ENCODE data around the gene CECR2.

Gene CECR2

GRCh38 chr22:17451316-17451715 lies 82.1 kb downstream of the CECR2 start:
- no peak for DNase-seq (ENCODE audit: low read depth)

GRCh38 chr22:17460895-17461294 lies 91.6 kb downstream of the CECR2 start:
- no peak for DNase-seq (ENCODE audit: low read depth)

- no peak for DNase-seq (ENCODE audit: low read depth)
These were observed 101.7 kb downstream of the CECR2 start for GRCh38 chr22:17470880-17471500.

- DNase-seq (ENCODE audit: low read depth): no peak
These were observed 102.8 kb downstream of the CECR2 start for GRCh38 chr22:17471886-17472535.

GRCh38 chr22:17472932-17473331 lies 103.7 kb downstream of the CECR2 start:
- DNase-seq (ENCODE audit: low read depth): no peak

GRCh38 chr22:17475318-17476230 lies 106.3 kb downstream of the CECR2 start:
- no peak for DNase-seq (ENCODE audit: low read depth)

- DNase-seq (ENCODE audit: low read depth): no peak
These were observed 107.6 kb downstream of the CECR2 start for GRCh38 chr22:17476838-17477237.

- no peak for DNase-seq (ENCODE audit: low read depth)
These were observed 108.2 kb downstream of the CECR2 start for GRCh38 chr22:17477391-17477833.

- DNase-seq (ENCODE audit: low read depth): no peak
These were observed 109.9 kb downstream of the CECR2 start for GRCh38 chr22:17479135-17479534.

GRCh38 chr22:17481424-17481823 lies 112.2 kb downstream of the CECR2 start:
- no peak for DNase-seq (ENCODE audit: low read depth)

- no peak for DNase-seq (ENCODE audit: low read depth)
These were observed 114.6 kb downstream of the CECR2 start for GRCh38 chr22:17483688-17484372.

GRCh38 chr22:17484608-17485007 lies 115.3 kb downstream of the CECR2 start:
- no peak for DNase-seq (ENCODE audit: low read depth)

GRCh38 chr22:17486313-17486712 lies 117.1 kb downstream of the CECR2 start:
- DNase-seq (ENCODE audit: low read depth): no peak

GRCh38 chr22:17486719-17487118 lies 117.5 kb downstream of the CECR2 start:
- DNase-seq (ENCODE audit: low read depth): no peak

- no peak for DNase-seq (ENCODE audit: low read depth)
These were observed 119.8 kb downstream of the CECR2 start for GRCh38 chr22:17489101-17489500.

- DNase-seq (ENCODE audit: low read depth): no peak
These were observed 121.9 kb downstream of the CECR2 start for GRCh38 chr22:17491090-17491640.

GRCh38 chr22:17492247-17492646 lies 123.0 kb downstream of the CECR2 start:
- no peak for DNase-seq (ENCODE audit: low read depth)

- no peak for DNase-seq (ENCODE audit: low read depth)
These were observed 124.2 kb downstream of the CECR2 start for GRCh38 chr22:17493419-17493981.

GRCh38 chr22:17496841-17497240 lies 127.6 kb downstream of the CECR2 start:
- DNase-seq (ENCODE audit: low read depth): no peak

GRCh38 chr22:17501679-17502285 lies 132.5 kb downstream of the CECR2 start:
- DNase-seq (ENCODE audit: low read depth): peak; percentile 49

GRCh38 chr22:17508110-17508509 lies 138.8 kb downstream of the CECR2 start:
- DNase-seq (ENCODE audit: low read depth): no peak

All from non-pigmented ciliary epithelial cell (primary cell).